ENCODE data around the gene TNS2. TPM values are rescaled to one million over a fixed set of nuclear protein-coding genes. Genes with fewer than 3 reads are reported as not detected.

Gene TNS2, protein sequence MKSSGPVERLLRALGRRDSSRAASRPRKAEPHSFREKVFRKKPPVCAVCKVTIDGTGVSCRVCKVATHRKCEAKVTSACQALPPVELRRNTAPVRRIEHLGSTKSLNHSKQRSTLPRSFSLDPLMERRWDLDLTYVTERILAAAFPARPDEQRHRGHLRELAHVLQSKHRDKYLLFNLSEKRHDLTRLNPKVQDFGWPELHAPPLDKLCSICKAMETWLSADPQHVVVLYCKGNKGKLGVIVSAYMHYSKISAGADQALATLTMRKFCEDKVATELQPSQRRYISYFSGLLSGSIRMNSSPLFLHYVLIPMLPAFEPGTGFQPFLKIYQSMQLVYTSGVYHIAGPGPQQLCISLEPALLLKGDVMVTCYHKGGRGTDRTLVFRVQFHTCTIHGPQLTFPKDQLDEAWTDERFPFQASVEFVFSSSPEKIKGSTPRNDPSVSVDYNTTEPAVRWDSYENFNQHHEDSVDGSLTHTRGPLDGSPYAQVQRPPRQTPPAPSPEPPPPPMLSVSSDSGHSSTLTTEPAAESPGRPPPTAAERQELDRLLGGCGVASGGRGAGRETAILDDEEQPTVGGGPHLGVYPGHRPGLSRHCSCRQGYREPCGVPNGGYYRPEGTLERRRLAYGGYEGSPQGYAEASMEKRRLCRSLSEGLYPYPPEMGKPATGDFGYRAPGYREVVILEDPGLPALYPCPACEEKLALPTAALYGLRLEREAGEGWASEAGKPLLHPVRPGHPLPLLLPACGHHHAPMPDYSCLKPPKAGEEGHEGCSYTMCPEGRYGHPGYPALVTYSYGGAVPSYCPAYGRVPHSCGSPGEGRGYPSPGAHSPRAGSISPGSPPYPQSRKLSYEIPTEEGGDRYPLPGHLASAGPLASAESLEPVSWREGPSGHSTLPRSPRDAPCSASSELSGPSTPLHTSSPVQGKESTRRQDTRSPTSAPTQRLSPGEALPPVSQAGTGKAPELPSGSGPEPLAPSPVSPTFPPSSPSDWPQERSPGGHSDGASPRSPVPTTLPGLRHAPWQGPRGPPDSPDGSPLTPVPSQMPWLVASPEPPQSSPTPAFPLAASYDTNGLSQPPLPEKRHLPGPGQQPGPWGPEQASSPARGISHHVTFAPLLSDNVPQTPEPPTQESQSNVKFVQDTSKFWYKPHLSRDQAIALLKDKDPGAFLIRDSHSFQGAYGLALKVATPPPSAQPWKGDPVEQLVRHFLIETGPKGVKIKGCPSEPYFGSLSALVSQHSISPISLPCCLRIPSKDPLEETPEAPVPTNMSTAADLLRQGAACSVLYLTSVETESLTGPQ (N-terminal part only)
- total RNA-seq = 62.3 and 128 TPM in 2 replicates

DNA sequence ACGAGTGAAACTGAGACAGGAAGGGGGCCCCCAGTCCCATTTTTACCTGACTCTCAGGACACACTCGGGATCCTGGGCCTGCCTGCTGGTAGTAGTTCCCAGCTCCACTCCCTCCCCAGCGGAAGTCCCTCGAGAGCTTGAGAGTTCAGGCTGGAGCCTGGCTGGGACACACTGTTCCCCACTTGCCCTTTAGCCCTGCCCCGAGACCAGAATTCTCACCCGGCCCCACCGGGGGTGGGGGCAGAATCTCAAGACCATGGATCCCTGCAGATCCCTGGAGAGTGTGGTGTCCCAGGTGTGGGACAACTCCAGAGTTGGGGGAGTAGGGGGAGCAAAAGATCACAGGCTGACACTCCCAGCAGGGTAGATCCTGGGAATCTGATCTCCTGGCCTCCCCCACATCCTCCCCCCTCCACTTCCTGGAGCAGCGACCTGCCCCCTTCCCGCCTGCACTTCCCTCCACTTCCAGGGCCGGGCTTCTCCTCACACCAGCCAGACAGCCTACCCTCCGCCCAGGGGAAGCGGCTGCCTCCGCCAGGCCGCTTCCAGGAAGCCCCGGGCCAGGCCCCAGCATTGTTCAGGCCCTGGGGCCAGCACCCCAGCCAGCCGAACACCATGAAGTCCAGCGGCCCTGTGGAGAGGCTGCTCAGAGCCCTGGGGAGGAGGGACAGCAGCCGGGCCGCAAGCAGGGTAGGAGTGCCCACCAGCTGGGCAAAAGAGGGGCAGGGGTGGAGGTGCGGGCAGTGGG lies at the start of gene TNS2:
TNS2 (plus strand) TSS at position 495 of the 748 bp plus-strand sequence; CDS start at position 616, 121 bp downstream.

DNA sequence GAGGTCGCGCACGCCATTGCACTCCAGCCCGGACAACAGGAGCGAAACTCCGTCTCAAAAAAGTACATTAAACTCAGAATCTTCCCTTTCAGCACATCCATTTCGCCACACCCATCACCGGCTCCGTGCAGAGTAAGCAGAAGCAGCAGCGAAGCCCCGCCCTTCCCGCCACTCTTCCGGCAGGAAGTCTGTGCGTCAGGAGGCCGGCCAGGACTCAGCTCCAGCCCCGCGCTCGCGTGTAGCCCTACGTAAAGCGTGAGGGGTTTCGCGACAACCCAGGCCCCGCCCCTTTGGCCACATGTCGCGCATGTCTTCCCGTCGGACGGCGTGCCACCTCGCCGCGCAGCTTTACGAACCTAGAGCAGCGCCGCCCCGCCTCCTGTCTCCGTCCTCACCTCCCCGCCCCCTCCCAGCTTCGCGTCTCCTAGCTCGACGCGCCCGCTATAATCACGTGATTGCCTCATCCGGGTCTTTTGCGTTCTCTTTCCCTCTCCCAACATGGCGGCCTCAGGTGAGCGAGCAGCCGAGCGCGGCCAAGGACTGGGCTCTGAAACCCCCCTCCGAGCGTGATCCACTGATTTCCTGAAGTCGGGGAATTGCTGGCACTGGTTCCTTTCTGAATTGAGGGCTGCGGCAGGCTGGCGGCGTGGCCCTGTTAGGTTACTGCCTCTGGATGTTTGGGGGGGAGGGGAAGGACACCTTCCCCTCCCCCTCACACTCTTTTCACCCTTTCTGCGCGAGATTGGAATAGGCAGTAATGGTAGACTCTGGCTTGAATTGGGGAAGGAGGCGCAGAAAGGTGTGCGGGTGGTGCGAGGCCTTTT lies 43.7 kb upstream of the TNS2 start, which contains the start of gene EIF4B:
EIF4B (plus strand) TSS at position 471 of the 824 bp plus-strand sequence; CDS start at position 499, 28 bp downstream.

GRCh38 chr12:53079226-53080117 lies 29.6 kb downstream of the TNS2 start, which contains the start of gene SPRYD3:
Gene SPRYD3, minus strand, starts transcription at chr12:53079390. Its CDS starts 57 bp downstream, at chr12:53079333.

GRCh38 chr12:53097564-53098353 lies 47.9 kb downstream of the TNS2 start, which contains the start of gene IGFBP6:
Gene IGFBP6, plus strand, starts transcription at chr12:53097667. Its CDS starts 51 bp downstream, at chr12:53097718.

GRCh38 chr12:53102883-53103807 lies 53.3 kb downstream of the TNS2 start, which contains the start of gene SOAT2:
Gene SOAT2, plus strand, starts transcription at chr12:53103486. Its CDS starts 92 bp downstream, at chr12:53103578.

Other genes starting within 250 kb of the TNS2 start
- not detected in 2 replicates for gene KRT4, start 235.9 kb upstream of the TNS2 start, total RNA-seq
- gene KRT79, start 215.8 kb upstream of the TNS2 start, total RNA-seq = not detected in 2 replicates
- gene KRT78, start 201.1 kb upstream of the TNS2 start, total RNA-seq = not detected in 2 replicates
- gene KRT8, start 145.0 kb upstream of the TNS2 start, total RNA-seq = 1.9 and 5.6 TPM in 2 replicates
- 6.0 and 8.3 TPM in 2 replicates for gene KRT18, start 100.9 kb upstream of the TNS2 start, total RNA-seq
- gene EIF4B, start 43.6 kb upstream of the TNS2 start, total RNA-seq = 992 and 1,491 TPM in 2 replicates
- 20.2 and 28.4 TPM in 2 replicates for gene SPRYD3, start 29.3 kb downstream of the TNS2 start, total RNA-seq
- gene IGFBP6, start 47.6 kb downstream of the TNS2 start, total RNA-seq = 1,261 and 1,775 TPM in 2 replicates
- gene SOAT2, start 53.4 kb downstream of the TNS2 start, total RNA-seq = not detected in 2 replicates
- gene ZNF740, start 130.7 kb downstream of the TNS2 start, total RNA-seq = 11.6 and 17.2 TPM in 2 replicates
- 11.7 and 12.2 TPM in 2 replicates for gene CSAD, start 130.9 kb downstream of the TNS2 start, total RNA-seq
- 0.44 and 1.2 TPM in 2 replicates for gene ITGB7, start 157.2 kb downstream of the TNS2 start, total RNA-seq
- gene RARG, start 182.1 kb downstream of the TNS2 start, total RNA-seq = 56.9 and 70.1 TPM in 2 replicates
- 3.1 and 14.1 TPM in 2 replicates for gene ESPL1, start 218.2 kb downstream of the TNS2 start, total RNA-seq
- 480 and 613 TPM in 2 replicates for gene PFDN5, start 245.5 kb downstream of the TNS2 start, total RNA-seq
- 56.0 and 58.1 TPM in 2 replicates for gene MYG1, start 249.6 kb downstream of the TNS2 start, total RNA-seq

Measured in smooth muscle cell of trachea (primary cell).